GM19452 (cell line): ENCODE results near the gene XPO6.

Source experiments
- ATAC-seq: cut with Tn5 transposase; IDR thresholded peaks from one replicate; pipeline ENCODE4 v1.9.1; 2021; ENCODE audit not compliant: unreplicated experiment

XPO6 gene

GRCh38 chr16:28184625-28185024, 27.1 kb downstream of the XPO6 start:
- no peak for ATAC-seq

GRCh38 chr16:28183930-28184329, 27.8 kb downstream of the XPO6 start:
- ATAC-seq: no peak

- ATAC-seq: no peak
These were observed 28.3 kb downstream of the XPO6 start for GRCh38 chr16:28183484-28183883.

GRCh38 chr16:28182801-28183200, 29.0 kb downstream of the XPO6 start:
- ATAC-seq: no peak

GRCh38 chr16:28182183-28182582, 29.6 kb downstream of the XPO6 start:
- ATAC-seq: no peak

GRCh38 chr16:28181515-28181914, 30.2 kb downstream of the XPO6 start:
- ATAC-seq: no peak

GRCh38 chr16:28180655-28181460, 30.9 kb downstream of the XPO6 start:
- ATAC-seq: no peak

GRCh38 chr16:28179354-28179753, 32.4 kb downstream of the XPO6 start:
- ATAC-seq: no peak

- no peak for ATAC-seq
These were observed 36.0 kb downstream of the XPO6 start for GRCh38 chr16:28175715-28176114.

GRCh38 chr16:28172336-28172735, 39.4 kb downstream of the XPO6 start:
- no peak for ATAC-seq

- no peak for ATAC-seq
These were observed 39.9 kb downstream of the XPO6 start for GRCh38 chr16:28171816-28172215.

GRCh38 chr16:28168991-28169554, 42.7 kb downstream of the XPO6 start:
- no peak for ATAC-seq

- no peak for ATAC-seq
These were observed 44.0 kb downstream of the XPO6 start for GRCh38 chr16:28167730-28168129.

GRCh38 chr16:28167221-28167620, 44.5 kb downstream of the XPO6 start:
- ATAC-seq: no peak

- ATAC-seq: no peak
These were observed 45.2 kb downstream of the XPO6 start for GRCh38 chr16:28166394-28167208.

- ATAC-seq: no peak
These were observed 46.2 kb downstream of the XPO6 start for GRCh38 chr16:28165598-28165997.

- no peak for ATAC-seq
These were observed 47.6 kb downstream of the XPO6 start for GRCh38 chr16:28164140-28164539.

GRCh38 chr16:28163699-28164098, 48.1 kb downstream of the XPO6 start:
- ATAC-seq: no peak

- no peak for ATAC-seq
These were observed 49.4 kb downstream of the XPO6 start for GRCh38 chr16:28162326-28162877.

- ATAC-seq: no peak
These were observed 50.1 kb downstream of the XPO6 start for GRCh38 chr16:28161626-28162025.

GRCh38 chr16:28158136-28158535, 53.6 kb downstream of the XPO6 start:
- ATAC-seq: no peak
